Posterior vena cava (tissue), 2 donors: ENCODE data around the gene ZNF592. TPM values are rescaled to one million over a fixed set of nuclear protein-coding genes. Genes with fewer than 3 reads are reported as not detected.
"Not testable (repeated sequence)": the region's sequence is repeated elsewhere in the genome, so short reads cannot be mapped to it uniquely, and the experiment has no call there.

Source experiments
- DNase-seq: peaks from one replicate; pipeline ENCODE4 v3.0.0-alpha.2; 2020; ENCODE audit warnings: low spot score
- intact Hi-C, 2 donors: fragments of 100-400 bp; cut with DNase I; formaldehyde crosslinking; loops; one replicate each; pipeline versions ENCODE4 v1.14.1 to v1.14.2; 2022 to 2023
- long read RNA-seq, 2 donors: library from polyadenylated mRNA; unstranded; transcript quantifications; one replicate each; pipeline ENCODE4 v2.0.0, GENCODE V29; 2020 to 2021
- total RNA-seq, 2 donors: library from RNA; stranded (reverse); fragmentation: NEBNext Ultra II Directional; extraction: Animal tissue kit (Norgen Biotek cat#: 25700); gene quantifications; one replicate each; pipeline ENCODE4 v1.2.1, GENCODE V29; 2021
- donor health status: DM: yes; HTN: yes; CAD: no.
- donor health status: DM: yes; HTN: yes; CAD: no.

ZNF592 gene
- 10 to 100 TPM; 21.3 to 21.8 TPM for total RNA-seq
- long read RNA-seq, donor 1, full-length matches to known transcripts, result 2 of 4 reads
- long read RNA-seq, donor 1, partial matches to known transcripts, result 1 of 4 reads
- long read RNA-seq, donor 1, other reads (novel, unspliced or antisense), result 1 of 4 reads
- long read RNA-seq, donor 2, full-length matches to known transcripts, result 1 of 7 reads
- long read RNA-seq, donor 2, partial matches to known transcripts, result 3 of 7 reads
- long read RNA-seq, donor 2, other reads (novel, unspliced or antisense), result 3 of 7 reads

GRCh38 chr15:84748274-84749110 lies at the start of gene ZNF592:
Gene ZNF592 (plus strand): TSS chr15:84748592. CDS start chr15:84782676, 34,084 bp downstream.
- intact Hi-C loops, result loop anchor here (2.0 to 10.0 kb wide), 3 partner anchors 34 to 176 kb away; partner anchors contain the start of gene ZSCAN2 (in 1 of the 2)
- DNase-seq, result peak; percentile 94

- no peak for DNase-seq
- intact Hi-C loops, result no loop called here
Measured at GRCh38 chr15:84699538-84700191, 48.7 kb upstream of the ZNF592 start.

GRCh38 chr15:84702961-84703482 lies 45.4 kb upstream of the ZNF592 start:
- DNase-seq, result no peak
- intact Hi-C loops, result no loop called here

- intact Hi-C loops, result no loop called here
- no peak for DNase-seq
Measured at GRCh38 chr15:84703808-84704207, 44.6 kb upstream of the ZNF592 start.

- intact Hi-C loops, result loop anchor here in 1 of 2 donors (2.0 kb wide), 1 partner anchor 34 kb away; the partner anchor contains the start of gene ZNF592
- DNase-seq, result no peak
Measured at GRCh38 chr15:84714372-84714771, 34.0 kb upstream of the ZNF592 start.

GRCh38 chr15:84714821-84715220 lies 33.6 kb upstream of the ZNF592 start:
- no peak for DNase-seq
- intact Hi-C loops, result loop anchor here in 1 of 2 donors (2.0 kb wide), 1 partner anchor 34 kb away; the partner anchor contains the start of gene ZNF592

- peak; percentile 81 for DNase-seq
- intact Hi-C loops, result loop anchor here in 1 of 2 donors (2.0 kb wide), 1 partner anchor 33 kb away; the partner anchor contains the start of gene ZNF592
Measured at GRCh38 chr15:84715441-84716035, 32.9 kb upstream of the ZNF592 start.

- intact Hi-C loops, result no loop called here
- peak; percentile 99 for DNase-seq
Measured at GRCh38 chr15:84716036-84716732, 32.2 kb upstream of the ZNF592 start, which contains the start of gene SEC11A. Gene SEC11A (minus strand): TSS chr15:84716139. CDS start chr15:84716075, 64 bp downstream.

- intact Hi-C loops, result no loop called here
- DNase-seq, result no peak
Measured at GRCh38 chr15:84721371-84721770, 27.0 kb upstream of the ZNF592 start.

GRCh38 chr15:84722628-84723027 lies 25.8 kb upstream of the ZNF592 start:
- DNase-seq, result no peak
- intact Hi-C loops, result no loop called here

- intact Hi-C loops, result no loop called here
- no peak for DNase-seq
Measured at GRCh38 chr15:84725001-84725491, 23.3 kb upstream of the ZNF592 start.

GRCh38 chr15:84727429-84727828 lies 21.0 kb upstream of the ZNF592 start:
- DNase-seq, result no peak
- intact Hi-C loops, result no loop called here

- intact Hi-C loops, result no loop called here
- DNase-seq, result no peak
Measured at GRCh38 chr15:84731774-84732173, 16.6 kb upstream of the ZNF592 start.

GRCh38 chr15:84734794-84735479 lies 13.5 kb upstream of the ZNF592 start:
- intact Hi-C loops, result no loop called here
- no peak for DNase-seq

GRCh38 chr15:84735480-84736061 lies 12.8 kb upstream of the ZNF592 start:
- intact Hi-C loops, DNase-seq: not testable (repeated sequence)

GRCh38 chr15:84736375-84736774 lies 12.0 kb upstream of the ZNF592 start:
- no peak for DNase-seq
- intact Hi-C loops, result no loop called here

- intact Hi-C loops, result no loop called here
- no peak for DNase-seq
Measured at GRCh38 chr15:84737005-84737404, 11.4 kb upstream of the ZNF592 start.
